ENCODE results near the gene SPATA3. TPM values are rescaled to one million over a fixed set of nuclear protein-coding genes. Genes with fewer than 3 reads are reported as not detected.

The SPATA3 gene
- total RNA-seq, 2 experiments from 2014 or later: not detected

GRCh38 chr2:231013820-231014219 is 17.9 kb downstream of the SPATA3 start:
- ATAC-seq (ENCODE audit: poor library complexity) (no peak), DNase-seq (no peak)
- POLR2A ChIA-PET: no interaction called here
- TF ChIP-seq, protein P1, sequence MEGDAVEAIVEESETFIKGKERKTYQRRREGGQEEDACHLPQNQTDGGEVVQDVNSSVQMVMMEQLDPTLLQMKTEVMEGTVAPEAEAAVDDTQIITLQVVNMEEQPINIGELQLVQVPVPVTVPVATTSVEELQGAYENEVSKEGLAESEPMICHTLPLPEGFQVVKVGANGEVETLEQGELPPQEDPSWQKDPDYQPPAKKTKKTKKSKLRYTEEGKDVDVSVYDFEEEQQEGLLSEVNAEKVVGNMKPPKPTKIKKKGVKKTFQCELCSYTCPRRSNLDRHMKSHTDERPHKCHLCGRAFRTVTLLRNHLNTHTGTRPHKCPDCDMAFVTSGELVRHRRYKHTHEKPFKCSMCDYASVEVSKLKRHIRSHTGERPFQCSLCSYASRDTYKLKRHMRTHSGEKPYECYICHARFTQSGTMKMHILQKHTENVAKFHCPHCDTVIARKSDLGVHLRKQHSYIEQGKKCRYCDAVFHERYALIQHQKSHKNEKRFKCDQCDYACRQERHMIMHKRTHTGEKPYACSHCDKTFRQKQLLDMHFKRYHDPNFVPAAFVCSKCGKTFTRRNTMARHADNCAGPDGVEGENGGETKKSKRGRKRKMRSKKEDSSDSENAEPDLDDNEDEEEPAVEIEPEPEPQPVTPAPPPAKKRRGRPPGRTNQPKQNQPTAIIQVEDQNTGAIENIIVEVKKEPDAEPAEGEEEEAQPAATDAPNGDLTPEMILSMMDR (IDR thresholded peaks at IDR 0.05): no peak
- Histone ChIP-seq H3K27ac (ENCODE audit: low read depth in 1 of 2, low read length in 2 of 2) (no peak overlapping the region), H3K4me1 (ENCODE audit: insufficient read depth, low read length) (no peaks in the 10 kb centered on the region), H3K9me3 (ENCODE audit: control insufficient read depth in 1 of 2, insufficient read depth in 1 of 2, low read length in 2 of 2) (no peaks in the 10 kb centered on the region), H3K4me3 (ENCODE audit: low read length) (no peak overlapping the region), H3K27me3 (ENCODE audit: control insufficient read depth in 1 of 2, insufficient read depth in 2 of 2, low read length in 2 of 2) (peaks cover 3 to 10% of the 10 kb centered on the region in 2 experiments), H3K36me3 (ENCODE audit: insufficient read depth, low read length) (no peaks in the 10 kb centered on the region)
- Mint-ChIP-seq H3K27ac (no peak overlapping the region), H3K4me3 (no peak overlapping the region), H3K4me1 (ENCODE audit: low read depth) (no peaks in the 10 kb centered on the region), H3K36me3 (ENCODE audit: low read depth) (no peaks in the 10 kb centered on the region), H3K9me3 (no peaks in the 10 kb centered on the region), H3K27me3 (peaks cover 26% of the 10 kb centered on the region)
- CTCF ChIA-PET: interaction anchor here (0.7 kb wide), 1 partner anchor 13 kb away, joined by 3 read pairs; no protein-coding TSS in a partner anchor
- intact Hi-C loops (cut with DNase I, micrococcal nuclease): no loop called here

DNA sequence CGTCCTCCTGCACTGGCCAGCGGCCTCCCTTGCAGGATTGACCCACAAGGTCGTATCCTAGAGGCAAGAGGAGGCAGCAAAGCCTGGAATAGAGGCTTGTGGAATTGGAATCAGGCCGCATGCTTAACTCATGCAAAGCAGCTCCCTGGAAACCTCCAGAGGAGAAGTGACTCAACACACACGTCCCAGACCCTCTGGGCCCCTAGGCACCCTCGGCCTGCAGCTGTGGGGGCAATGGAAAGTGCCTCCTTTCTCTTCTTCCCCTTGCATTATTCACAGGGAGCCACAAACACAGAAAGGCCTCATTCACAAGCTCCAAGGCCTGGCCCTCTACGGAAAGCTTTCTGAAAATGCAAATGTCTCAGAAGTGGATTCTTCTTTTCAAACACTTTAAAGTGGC is 19.6 kb downstream of the SPATA3 start:
- no peak for ATAC-seq (ENCODE audit: poor library complexity)
- H3K27ac Mint-ChIP-seq: no peak overlapping the region
- ChIA-PET CTCF (no interaction called here), POLR2A (no interaction called here)
- H3K27me3 ChIP-seq (ENCODE audit: control insufficient read depth in 1 of 2, insufficient read depth in 2 of 2, low read length in 2 of 2): peaks cover 3 to 10% of the 10 kb centered on the region in 2 experiments
- no peaks in the 10 kb centered on the region for H3K9me3 Mint-ChIP-seq
- no peak overlapping the region for H3K4me3 Mint-ChIP-seq
- no peaks in the 10 kb centered on the region for H3K9me3 ChIP-seq (ENCODE audit: control insufficient read depth in 1 of 2, insufficient read depth in 1 of 2, low read length in 2 of 2)
- H3K36me3 Mint-ChIP-seq (ENCODE audit: low read depth): no peaks in the 10 kb centered on the region
- peaks cover 32% of the 10 kb centered on the region for H3K27me3 Mint-ChIP-seq
- TF ChIP-seq, protein P1 (IDR thresholded peaks at IDR 0.05): no peak
- no peaks in the 10 kb centered on the region for H3K4me1 Mint-ChIP-seq (ENCODE audit: low read depth)
- H3K4me3 ChIP-seq (ENCODE audit: low read length): no peak overlapping the region
- H3K36me3 ChIP-seq (ENCODE audit: insufficient read depth, low read length): no peaks in the 10 kb centered on the region
- H3K27ac ChIP-seq (ENCODE audit: low read depth in 1 of 2, low read length in 2 of 2): no peak overlapping the region
- no peaks in the 10 kb centered on the region for H3K4me1 ChIP-seq (ENCODE audit: insufficient read depth, low read length)
- intact Hi-C loops (cut with DNase I, micrococcal nuclease): no loop called here
- no peak for DNase-seq

DNA sequence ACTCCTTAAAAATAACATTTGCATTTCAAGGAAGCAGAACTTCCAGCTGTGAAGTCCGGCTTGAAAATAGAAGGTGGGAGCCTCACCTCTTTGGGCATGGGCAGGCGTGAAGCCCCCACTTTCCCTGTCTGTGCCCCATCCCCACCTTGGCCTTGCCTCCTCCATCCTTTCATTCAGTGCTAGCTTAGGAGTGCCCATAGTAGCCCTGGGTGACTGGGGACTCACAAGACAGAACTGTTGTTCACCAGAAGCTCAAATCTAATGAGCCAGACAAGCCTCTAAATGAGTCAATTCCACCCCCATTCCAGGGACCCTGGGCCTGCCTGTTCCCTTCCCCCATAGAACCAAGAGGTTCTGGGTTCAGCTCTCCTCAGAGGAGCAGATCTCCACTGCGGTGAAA is 20.0 kb downstream of the SPATA3 start:
- Mint-ChIP-seq H3K27ac (no peak overlapping the region), H3K27me3 (peaks cover 32% of the 10 kb centered on the region), H3K36me3 (ENCODE audit: low read depth) (no peaks in the 10 kb centered on the region), H3K9me3 (no peaks in the 10 kb centered on the region), H3K4me1 (ENCODE audit: low read depth) (no peaks in the 10 kb centered on the region), H3K4me3 (no peak overlapping the region)
- ChIA-PET POLR2A (no interaction called here), CTCF (no interaction called here)
- Histone ChIP-seq H3K27ac (ENCODE audit: low read depth in 1 of 2, low read length in 2 of 2) (no peak overlapping the region), H3K4me3 (ENCODE audit: low read length) (no peak overlapping the region), H3K4me1 (ENCODE audit: insufficient read depth, low read length) (no peaks in the 10 kb centered on the region), H3K36me3 (ENCODE audit: insufficient read depth, low read length) (no peaks in the 10 kb centered on the region), H3K9me3 (ENCODE audit: control insufficient read depth in 1 of 2, insufficient read depth in 1 of 2, low read length in 2 of 2) (no peaks in the 10 kb centered on the region), H3K27me3 (ENCODE audit: control insufficient read depth in 1 of 2, insufficient read depth in 2 of 2, low read length in 2 of 2) (peaks cover 3 to 10% of the 10 kb centered on the region in 2 experiments)
- ATAC-seq (ENCODE audit: poor library complexity) (no peak), DNase-seq (no peak)
- TF ChIP-seq, protein P1 (IDR thresholded peaks at IDR 0.05): no peak
- intact Hi-C loops (cut with DNase I, micrococcal nuclease): no loop called here
